Kidney glomerular epithelial cell (primary cell): Measurements from ENCODE around the gene NTRK2.

Experiments used
- DNase-seq: peaks from one replicate; lab custom pipeline; 2025; lab: John Stamatoyannopoulos, UW

NTRK2 gene

GRCh38 chr9:84681516-84682285, 12.2 kb downstream of the NTRK2 start:
- no peak for DNase-seq

GRCh38 chr9:84686068-84686467, 16.5 kb downstream of the NTRK2 start:
- no peak for DNase-seq

GRCh38 chr9:84688956-84689355, 19.4 kb downstream of the NTRK2 start:
- DNase-seq: no peak

- no peak for DNase-seq
Observed at GRCh38 chr9:84691634-84692033, 22.1 kb downstream of the NTRK2 start.

GRCh38 chr9:84694248-84694647, 24.7 kb downstream of the NTRK2 start:
- no peak for DNase-seq

GRCh38 chr9:84697042-84697441, 27.5 kb downstream of the NTRK2 start:
- no peak for DNase-seq

- DNase-seq: peak; percentile 13
Observed at GRCh38 chr9:84697509-84698114, 28.1 kb downstream of the NTRK2 start.

- no peak for DNase-seq
Observed at GRCh38 chr9:84698323-84698722, 28.8 kb downstream of the NTRK2 start.

- DNase-seq: no peak
Observed at GRCh38 chr9:84699984-84700383, 30.5 kb downstream of the NTRK2 start.

GRCh38 chr9:84701801-84702200, 32.3 kb downstream of the NTRK2 start:
- peak; percentile 26 for DNase-seq

- no peak for DNase-seq
Observed at GRCh38 chr9:84702471-84702870, 32.9 kb downstream of the NTRK2 start.

- peak; percentile 49 for DNase-seq
Observed at GRCh38 chr9:84703793-84704192, 34.3 kb downstream of the NTRK2 start.

GRCh38 chr9:84705128-84705527, 35.6 kb downstream of the NTRK2 start:
- DNase-seq: no peak

GRCh38 chr9:84708400-84708799, 38.9 kb downstream of the NTRK2 start:
- DNase-seq: no peak

GRCh38 chr9:84709056-84709455, 39.5 kb downstream of the NTRK2 start:
- DNase-seq: no peak

- no peak for DNase-seq
Observed at GRCh38 chr9:84710701-84711397, 41.3 kb downstream of the NTRK2 start.

GRCh38 chr9:84711398-84711777, 41.9 kb downstream of the NTRK2 start:
- no peak for DNase-seq

GRCh38 chr9:84711936-84712335, 42.4 kb downstream of the NTRK2 start:
- DNase-seq: no peak

- no peak for DNase-seq
Observed at GRCh38 chr9:84716217-84716616, 46.7 kb downstream of the NTRK2 start.

GRCh38 chr9:84718476-84718875, 48.9 kb downstream of the NTRK2 start:
- DNase-seq: no peak

GRCh38 chr9:84722388-84722989, 53.0 kb downstream of the NTRK2 start:
- no peak for DNase-seq

- DNase-seq: no peak
Observed at GRCh38 chr9:84723426-84723825, 53.9 kb downstream of the NTRK2 start.

GRCh38 chr9:84731696-84732095, 62.2 kb downstream of the NTRK2 start:
- DNase-seq: no peak
